Measurements from ENCODE around the gene CTBP2.

DNA sequence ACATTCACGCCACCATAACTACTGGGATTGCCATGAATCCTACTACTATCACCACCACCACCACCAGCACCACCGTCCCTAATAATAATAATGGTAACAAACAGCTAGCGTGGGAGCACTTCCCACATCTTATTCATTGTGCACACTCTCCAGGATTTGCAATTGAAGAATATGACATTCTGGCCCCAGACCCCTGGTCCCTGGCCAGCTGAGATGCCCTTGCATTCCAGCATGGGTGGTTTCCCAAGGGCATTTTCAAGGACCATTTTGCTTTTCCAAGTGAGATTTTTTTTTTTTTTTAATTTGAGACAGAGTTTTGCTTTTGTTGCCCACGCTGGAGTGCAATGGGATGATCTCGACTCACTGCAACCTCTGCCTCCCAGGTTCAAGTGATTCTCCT lies 14.7 kb downstream of the CTBP2 start:
- TF ChIP-seq, protein P1, sequence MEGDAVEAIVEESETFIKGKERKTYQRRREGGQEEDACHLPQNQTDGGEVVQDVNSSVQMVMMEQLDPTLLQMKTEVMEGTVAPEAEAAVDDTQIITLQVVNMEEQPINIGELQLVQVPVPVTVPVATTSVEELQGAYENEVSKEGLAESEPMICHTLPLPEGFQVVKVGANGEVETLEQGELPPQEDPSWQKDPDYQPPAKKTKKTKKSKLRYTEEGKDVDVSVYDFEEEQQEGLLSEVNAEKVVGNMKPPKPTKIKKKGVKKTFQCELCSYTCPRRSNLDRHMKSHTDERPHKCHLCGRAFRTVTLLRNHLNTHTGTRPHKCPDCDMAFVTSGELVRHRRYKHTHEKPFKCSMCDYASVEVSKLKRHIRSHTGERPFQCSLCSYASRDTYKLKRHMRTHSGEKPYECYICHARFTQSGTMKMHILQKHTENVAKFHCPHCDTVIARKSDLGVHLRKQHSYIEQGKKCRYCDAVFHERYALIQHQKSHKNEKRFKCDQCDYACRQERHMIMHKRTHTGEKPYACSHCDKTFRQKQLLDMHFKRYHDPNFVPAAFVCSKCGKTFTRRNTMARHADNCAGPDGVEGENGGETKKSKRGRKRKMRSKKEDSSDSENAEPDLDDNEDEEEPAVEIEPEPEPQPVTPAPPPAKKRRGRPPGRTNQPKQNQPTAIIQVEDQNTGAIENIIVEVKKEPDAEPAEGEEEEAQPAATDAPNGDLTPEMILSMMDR (conservative IDR thresholded peaks at IDR 0.05), result no peak
- no peak for TF ChIP-seq ZFX (IDR thresholded peaks at IDR 0.05)

All from C4-2B (cell line).